GM12878 (cell line): ENCODE measurements around the gene CRAT. TPM values are rescaled to one million over a fixed set of nuclear protein-coding genes. Genes with fewer than 3 reads are reported as not detected.

ENCODE experiments used
- ATAC-seq: fragments of 200-7000 bp; cut with Tn5 transposase; 3 replicates; pipeline ENCODE4 v1.9.1; 2020; ENCODE audit warnings: mild to moderate bottlenecking, moderate library complexity
- BruUV-seq: library from RNA; stranded (reverse); fragments of 400-500 nt; replicated peaks from 2 replicates; lab custom pipeline; 2021; lab: Mats Ljungman, UMichigan
- CTCF ChIA-PET: fragments of 300-600 bp; sonication (Branson Sonifier 250); formaldehyde crosslinking; extraction: SDS; loops from one replicate; lab custom pipeline; 2021; ENCODE audit warnings: inconsistent platforms; lab: Yijun Ruan, JAX
- POLR2A ChIA-PET: fragments of 350-600 bp; formaldehyde crosslinking; extraction: SDS; loops from one replicate; lab custom pipeline; 2021; ENCODE audit warnings: inconsistent platforms; lab: Charles Lee
- RAD21 ChIA-PET: fragments of 300-600 bp; sonication (Branson Sonifier 250); formaldehyde crosslinking; loops from one replicate; lab custom pipeline; 2023; ENCODE audit warnings: antibody characterized with exemption; ENCODE audit not compliant: unreplicated experiment; lab: Charles Lee
- SMC1A ChIA-PET: fragments of 300-600 bp; sonication (Branson Sonifier 250); formaldehyde crosslinking; loops from one replicate; lab custom pipeline; 2023; ENCODE audit not compliant: unreplicated experiment, uncharacterized antibody; lab: Charles Lee
- DNase-seq: peaks from one replicate; pipeline ENCODE4 v3.0.0-alpha.2; 2011; ENCODE audit warnings: low read depth, low spot score
- FAIRE-seq: peaks from 3 replicates; lab custom pipeline; 2011; peaks lifted over from hg19 to GRCh38; lab: Jason Lieb, UNC
- H2AFZ ChIP-seq: 2 replicates; pipeline ENCODE4 v1.6.0; 2011; ENCODE audit warnings: low read depth, low read length, control low read depth; ENCODE audit not compliant: control insufficient read depth
- H3K27ac ChIP-seq: 2 replicates; pipeline ENCODE4 v1.5.1; 2011; ENCODE audit warnings: control low read depth; ENCODE audit not compliant: control insufficient read depth, insufficient read depth
- H3K27me3 ChIP-seq, 2 experiments: replicated peaks in 1 of 2; 2 replicates each; pipeline versions ENCODE4 v1.6.0 to v1.6.1; 2011; ENCODE audit warnings: low read length in 1 of 2; ENCODE audit not compliant: control insufficient read depth in 2 of 2, insufficient read depth in 2 of 2
- H3K36me3 ChIP-seq, 2 experiments: 2 replicates each; pipeline ENCODE4 v1.5.1; 2011; ENCODE audit warnings: low read length in 1 of 2; ENCODE audit not compliant: control insufficient read depth in 2 of 2, insufficient read depth in 2 of 2
- H3K4me1 ChIP-seq: 2 replicates; pipeline ENCODE4 v1.6.1; 2011; ENCODE audit warnings: mild to moderate bottlenecking, low read length, moderate library complexity, mixed read lengths; ENCODE audit not compliant: control insufficient read depth, insufficient read depth
- H3K4me2 ChIP-seq: 2 replicates; pipeline ENCODE4 v1.6.0; 2011; ENCODE audit warnings: control low read depth; ENCODE audit not compliant: control insufficient read depth, insufficient read depth
- H3K4me3 ChIP-seq: fragments of 200-600 bp; sonication (generic); 2 replicates; pipeline ENCODE4 v1.5.1; 2016
- H3K79me2 ChIP-seq: 2 replicates; pipeline ENCODE4 v1.6.0; 2011; ENCODE audit warnings: low read length; ENCODE audit not compliant: control insufficient read depth, insufficient read depth
- H3K9ac ChIP-seq: 2 replicates; pipeline ENCODE4 v1.8.0; 2011; ENCODE audit warnings: low read length, control low read depth, mixed read lengths; ENCODE audit not compliant: control insufficient read depth, insufficient read depth
- H3K9me3 ChIP-seq: replicated peaks from 3 replicates; pipeline ENCODE4 v1.5.1; 2011; ENCODE audit warnings: mild to moderate bottlenecking, low read length; ENCODE audit not compliant: control insufficient read depth, insufficient read depth
- H4K20me1 ChIP-seq: 2 replicates; pipeline ENCODE4 v1.6.0; 2011; ENCODE audit not compliant: control insufficient read depth, insufficient read depth
- CBFB ChIP-seq: IDR thresholded peaks from 2 replicates; pipeline ENCODE4 v1.6.1; 2016; ENCODE audit warnings: antibody characterized with exemption, low read depth
- POLR2AphosphoS2 ChIP-seq: IDR thresholded peaks from 2 replicates; pipeline ENCODE4 v1.6.1; 2011; ENCODE audit warnings: low read depth, mild to moderate bottlenecking, low read length, improper control_type of control experiment, moderate library complexity
- SIN3A ChIP-seq: IDR thresholded peaks from 2 replicates; pipeline ENCODE4 v1.6.1; 2012; ENCODE audit warnings: low read depth, low read length, improper control_type of control experiment
- SMAD1 ChIP-seq: fragments of 450-650 bp; IDR thresholded peaks from 2 replicates; pipeline ENCODE4 v1.6.1; 2018; ENCODE audit warnings: mild to moderate bottlenecking, low read depth; ENCODE audit not compliant: partially characterized antibody
- SP1 ChIP-seq: IDR thresholded peaks from one replicate; pipeline ENCODE4 v1.6.1; 2011; ENCODE audit warnings: low read depth, low read length
- WGBS: methylation state at CpG from one replicate; pipeline ENCODE4 v1.1.6; 2016; ENCODE audit warnings: low lambda C conversion rate; ENCODE audit not compliant: insufficient replicate concordance, insufficient coverage; ENCODE audit errors: missing lambda C conversion rate; 5-methylcytosine and 5-hydroxymethylcytosine counted together
- in situ Hi-C: fragments of 300-500 bp; cut with MboI; formaldehyde crosslinking; loops from 9 replicates; pipeline ENCODE4 v1.14.3; 2018; ENCODE audit warnings: mixed read lengths
- intact Hi-C: fragments of 100-400 bp; cut with micrococcal nuclease; formaldehyde crosslinking; loops from one replicate; pipeline ENCODE4 v1.14.2; 2022; ENCODE audit not compliant: unreplicated experiment
- polyA plus RNA-seq, 11 experiments: library from polyadenylated mRNA; depleted of rRNA in 4 of 11; unstranded in 6 of 11; stranded (reverse) in 5 of 11; fragments of >200 nt; fragmentation: Nextera tagmentation in 4 of 11; fragmentation: Illumina TruSeq in 1 of 11; extraction: Ambion mirVana in 4 of 11; extraction: Trizol in 1 of 11; gene quantifications; 1 replicate in 1 of 11; 2 replicates in 10 of 11; pipeline versions ENCODE4 v1.2.1 to v1.2.3, GENCODE V29; 2011 to 2016; ENCODE audit warnings: inconsistent platforms in 2 of 11, missing spikeins in 2 of 11, low read depth in 1 of 11
- total RNA-seq, 4 experiments: library from RNA; depleted of rRNA in 3 of 4; stranded (reverse); fragments of >200 nt in 3 of 4; fragmentation: Illumina TruSeq in 1 of 4; extraction: Trizol in 1 of 4; gene quantifications; 2 replicates each; pipeline versions ENCODE4 v1.2.1 to v1.2.3, GENCODE V29; 2013 to 2021

CRAT gene
- total and polyA plus RNA-seq, 10 of the 15 experiments (the other 5 are each of a cell fraction or from before 2014, with no cell fraction given) = 0.10 to 3.4 (median 1.8) TPM

DNA sequence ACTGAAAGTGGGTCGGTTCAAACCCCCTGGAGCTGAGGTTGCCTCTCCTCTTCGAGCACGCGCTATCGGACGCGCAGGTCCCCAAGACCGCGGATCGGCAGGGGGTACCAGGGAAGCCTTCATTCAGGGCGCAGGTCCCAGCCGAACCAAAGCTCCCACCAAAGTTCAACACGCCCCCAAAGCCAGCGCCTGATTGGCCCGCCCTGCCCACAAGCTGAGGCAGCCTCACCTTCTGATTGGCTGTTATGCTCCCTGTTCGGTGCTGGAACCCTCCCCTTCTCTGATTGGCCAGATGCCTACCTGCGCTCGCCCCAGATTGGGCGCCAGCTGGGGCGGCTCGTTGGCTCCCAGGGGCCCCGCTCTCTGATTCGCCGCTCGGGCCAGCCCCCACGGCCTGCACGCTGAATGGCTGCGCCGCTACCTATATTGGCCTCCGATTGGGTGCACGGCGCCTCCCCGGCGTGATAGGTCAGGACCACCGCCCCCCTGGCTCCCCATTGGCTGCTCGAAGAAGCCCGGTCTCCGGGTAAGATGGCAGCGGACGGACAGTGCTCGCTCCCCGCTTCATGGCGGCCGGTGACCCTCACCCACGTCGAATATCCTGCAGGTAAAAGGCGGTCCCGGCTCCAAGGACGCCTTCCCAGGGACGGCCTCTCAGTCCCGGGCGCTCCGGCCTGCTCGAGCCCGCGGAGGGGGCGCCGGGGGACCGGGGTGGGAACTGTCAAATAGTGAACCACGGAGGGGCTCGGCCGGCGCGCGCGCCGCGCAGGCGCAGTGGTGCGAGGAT lies 29.8 kb downstream of the CRAT start, which contains the start of gene DOLPP1 (continued):
- peak; percentile 79; the same call in 1 of the 2 replicates for TF ChIP-seq POLR2AphosphoS2

DNA sequence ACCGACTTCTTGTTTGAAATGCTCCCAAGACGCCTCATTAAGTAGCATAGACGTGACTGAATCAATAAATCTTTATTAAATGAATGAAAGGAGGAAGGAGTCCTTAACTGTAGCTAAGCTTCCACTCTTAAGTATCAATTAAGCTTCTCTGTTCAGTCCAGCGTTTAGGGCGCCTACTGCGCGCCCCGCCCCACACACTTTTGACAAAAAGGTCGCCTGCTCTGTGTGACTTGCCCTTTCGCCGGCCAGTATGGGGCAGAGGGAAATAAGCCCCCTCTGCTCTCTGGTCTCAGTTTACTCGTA lies 30.3 kb downstream of the CRAT start:
- POLR2A ChIA-PET = interaction anchor here (0.7 to 1.6 kb wide), 5 partner anchors 41 to 132 kb away, joined by 3 to 6 read pairs (median 3); partner anchors contain the start of genes DOLK, NUP188 and SH3GLB2
- intact Hi-C loops (loop anchor here (2.0 kb wide), 1 partner anchor 31 kb away; the partner anchor contains the start of genes CRAT and PTPA), in situ Hi-C loops (no loop called here)
- H3K36me3 ChIP-seq = peaks cover 0 to 5% of the 10 kb centered on the region in 2 experiments; a peak in 2 of 4 replicates
- SMC1A ChIA-PET = no interaction called here
- ATAC-seq (no peak), DNase-seq (no peak), FAIRE-seq (no peak)
- peak overlapping the region; percentile 94 for H3K4me2 ChIP-seq
- H3K9ac ChIP-seq = peak overlapping the region; percentile 59
- no peaks in the 10 kb centered on the region for H4K20me1 ChIP-seq
- H3K9me3 ChIP-seq = no peaks in the 10 kb centered on the region
- CTCF ChIA-PET = interaction anchor here (0.8 to 1.2 kb wide), 3 partner anchors 34 to 62 kb away, joined by 3 read pairs; no protein-coding TSS in a partner anchor
- BruUV-seq = no TSS peak
- H3K79me2 ChIP-seq = peaks cover 17% of the 10 kb centered on the region
- H3K4me3 ChIP-seq = peak overlapping the region; percentile 88
- WGBS = under 1% methylated on average over 12 of the region's 12 CpGs
- peak overlapping the region; percentile 97 for H2AFZ ChIP-seq
- no peak overlapping the region for H3K27ac ChIP-seq
- RAD21 ChIA-PET = interaction anchor here (0.7 to 1.7 kb wide), 3 partner anchors 44 to 62 kb away, joined by 5 read pairs; partner anchors contain the start of gene MIGA2
- no peaks in the 10 kb centered on the region for H3K27me3 ChIP-seq
- TF ChIP-seq SMAD1 (no peak), SP1 (no peak), CBFB (no peak), SIN3A (no peak)
- peaks cover 12% of the 10 kb centered on the region for H3K4me1 ChIP-seq
